HG03175 (cell line): Measurements from ENCODE around the gene FXYD5.
"Not testable (repeated sequence)": the region's sequence is repeated elsewhere in the genome, so short reads cannot be mapped to it uniquely, and the experiment has no call there.

Source experiments
- ATAC-seq: cut with Tn5 transposase; IDR thresholded peaks from one replicate; pipeline ENCODE4 v1.9.1; 2021; ENCODE audit warnings: mild to moderate bottlenecking, moderate library complexity; ENCODE audit not compliant: unreplicated experiment

The FXYD5 gene

DNA sequence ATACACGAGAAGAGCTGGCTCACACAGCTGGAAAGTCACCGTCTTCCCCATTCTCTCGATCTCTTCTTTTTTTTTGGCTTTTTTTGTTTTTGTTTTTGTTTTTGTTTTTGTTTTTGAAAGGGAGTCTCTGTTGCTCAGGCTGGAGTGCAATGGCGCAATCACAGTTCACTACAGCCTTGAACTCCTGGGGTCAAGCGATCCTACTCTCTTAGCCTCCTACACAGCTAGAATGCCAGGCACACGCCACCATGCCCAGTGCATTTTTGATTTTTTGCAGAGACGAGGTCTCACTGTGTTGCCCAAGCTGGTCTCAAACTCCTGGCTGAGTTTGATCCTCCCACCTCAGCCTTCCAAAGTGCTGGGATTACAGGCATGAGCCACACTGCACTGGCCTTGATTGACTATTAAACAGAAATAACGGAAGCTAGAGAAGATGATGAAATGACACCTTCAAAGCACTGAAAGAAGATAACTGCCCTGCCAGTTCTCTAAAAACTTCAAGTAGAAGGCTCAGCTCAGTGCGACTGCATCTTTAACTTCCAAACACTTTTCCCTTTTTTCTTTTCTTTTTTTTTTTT lies 34.9 kb upstream of the FXYD5 start:
- ATAC-seq = no peak

DNA sequence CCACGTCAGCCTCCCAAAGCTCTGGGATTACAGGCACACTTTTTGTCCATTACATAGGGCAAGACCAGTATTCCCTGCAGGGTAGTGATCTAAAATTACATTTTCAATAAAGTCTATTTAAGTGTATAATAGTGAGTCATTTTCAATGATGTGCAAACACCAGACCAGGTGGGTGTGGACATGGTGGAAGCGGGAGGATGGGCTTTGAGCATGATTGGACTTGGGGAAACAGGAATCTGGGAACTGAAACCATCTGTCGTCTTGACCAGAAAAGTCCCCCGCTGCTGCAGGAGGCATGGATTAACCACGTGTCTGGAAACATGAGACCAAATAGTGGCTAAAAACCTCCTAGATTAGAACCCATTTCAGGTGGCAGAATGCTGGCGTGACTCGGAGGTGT lies 34.0 kb upstream of the FXYD5 start:
- no peak for ATAC-seq

DNA sequence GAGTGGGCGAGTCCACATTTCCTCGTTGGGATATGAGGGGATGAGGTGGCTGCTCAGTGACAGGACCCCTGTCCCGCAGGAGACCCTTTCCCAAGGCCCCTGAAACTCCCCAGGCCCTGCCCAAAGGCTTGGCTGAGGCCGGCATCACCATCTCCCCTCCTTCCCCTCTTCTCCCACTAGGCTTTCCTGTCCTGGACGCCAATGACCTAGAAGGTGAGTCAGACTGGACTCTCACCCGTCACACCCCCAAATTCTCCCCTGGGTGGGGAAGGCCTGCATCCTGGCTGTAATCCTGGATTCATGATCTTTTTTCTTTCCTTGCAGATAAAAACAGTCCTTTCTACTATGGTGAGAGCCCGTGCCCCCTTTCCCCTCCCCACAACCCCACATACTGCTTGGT lies 33.6 kb upstream of the FXYD5 start:
- ATAC-seq = no peak

GRCh38 chr19:35122687-35123551 lies 31.6 kb upstream of the FXYD5 start:
- no peak for ATAC-seq

- no peak for ATAC-seq
These were observed 31.0 kb upstream of the FXYD5 start for GRCh38 chr19:35123573-35123972.

DNA sequence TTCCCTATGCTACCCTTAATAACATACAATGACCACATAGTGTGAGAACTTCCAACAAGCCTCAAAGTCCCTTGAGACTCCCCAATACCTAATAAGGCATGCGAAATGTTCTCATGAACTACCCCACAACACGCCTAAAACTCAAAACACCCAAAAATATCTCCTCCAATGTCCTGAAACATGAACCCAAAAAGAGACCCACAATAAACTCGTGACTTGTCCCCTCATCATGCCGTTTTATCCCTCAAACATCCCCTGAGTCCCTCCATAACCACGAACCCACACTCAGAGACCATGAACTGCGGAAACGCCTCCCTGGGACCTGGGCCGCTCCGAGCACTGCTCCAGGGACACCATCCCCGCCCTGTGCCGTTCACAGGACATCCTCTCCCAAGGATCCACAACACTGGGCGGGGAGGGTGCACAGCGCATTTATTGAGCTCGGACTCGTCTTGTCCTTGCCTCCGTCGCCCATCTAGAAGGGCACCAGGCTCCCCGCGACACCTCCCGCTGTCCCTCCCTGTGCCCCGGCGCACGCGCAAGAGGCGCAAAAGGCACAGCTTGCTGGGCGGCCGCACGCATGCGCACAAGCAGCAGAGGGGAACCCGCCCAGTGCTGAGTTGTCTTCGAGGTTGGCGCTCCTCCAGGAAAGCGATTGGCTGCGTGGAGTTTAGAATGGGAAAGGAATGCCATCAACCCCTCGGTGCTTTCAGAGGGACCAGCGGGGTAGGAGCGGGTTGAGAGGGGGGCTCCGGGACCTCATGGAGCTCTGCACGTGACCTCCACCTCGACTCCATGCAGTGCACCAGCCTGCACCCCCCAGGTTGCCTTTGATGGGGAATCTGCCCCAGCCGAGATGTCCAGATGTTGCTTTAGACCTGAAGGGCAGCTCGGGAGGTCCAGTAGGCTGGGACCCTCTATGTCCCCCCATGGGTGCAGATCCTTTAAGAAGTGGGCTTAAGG lies 30.2 kb upstream of the FXYD5 start:
- peak; percentile 65 for ATAC-seq

DNA sequence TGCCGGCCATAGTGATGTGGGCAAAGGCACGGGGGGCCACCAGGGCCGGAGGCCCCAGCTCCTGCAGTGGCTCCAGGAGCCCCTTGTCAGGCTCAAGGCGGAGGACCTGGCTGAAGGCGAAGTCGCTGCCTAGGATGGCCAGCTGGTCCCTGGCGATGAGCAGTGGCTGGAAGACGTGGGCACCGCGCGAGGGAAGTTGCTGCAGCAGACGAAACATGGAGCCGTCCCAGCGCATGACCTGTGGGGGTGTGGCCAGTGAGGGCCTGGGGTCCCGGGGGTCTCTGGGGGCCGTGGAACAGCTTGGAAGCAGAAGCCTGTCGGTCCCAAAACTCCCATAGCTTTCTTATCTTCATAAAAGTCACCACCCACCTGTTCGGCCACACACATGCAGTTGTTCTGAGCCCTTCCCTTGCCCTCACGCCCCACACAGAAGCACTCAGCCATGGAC lies 29.2 kb upstream of the FXYD5 start:
- ATAC-seq = no peak

- ATAC-seq = no peak
These were observed 28.5 kb upstream of the FXYD5 start for GRCh38 chr19:35125749-35126623.

GRCh38 chr19:35126624-35126959 lies 27.9 kb upstream of the FXYD5 start:
- ATAC-seq = no peak

- no peak for ATAC-seq
These were observed 26.7 kb upstream of the FXYD5 start for GRCh38 chr19:35127871-35128270.

- no peak for ATAC-seq
These were observed 26.0 kb upstream of the FXYD5 start for GRCh38 chr19:35128398-35129057.

- not testable (repeated sequence) for ATAC-seq
These were observed 24.7 kb upstream of the FXYD5 start for GRCh38 chr19:35129724-35130274.

- no peak for ATAC-seq
These were observed 23.5 kb upstream of the FXYD5 start for GRCh38 chr19:35130761-35131720.

DNA sequence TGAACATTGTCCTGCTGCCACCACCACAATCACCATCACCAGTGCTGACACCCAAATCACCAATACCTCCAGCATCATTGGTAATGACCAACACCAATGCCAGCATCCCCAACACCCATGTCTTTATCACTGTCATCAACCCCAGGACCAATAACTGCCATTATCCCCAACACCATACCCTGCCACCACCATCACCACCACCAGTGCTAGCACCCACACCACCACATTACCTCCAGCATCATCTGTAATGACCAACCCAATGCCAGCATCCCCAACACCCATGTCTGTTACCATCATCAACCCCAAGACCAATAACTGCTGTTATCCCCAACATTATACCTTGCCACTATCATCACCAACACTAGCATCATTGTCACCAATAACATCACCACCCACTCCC lies 22.3 kb upstream of the FXYD5 start:
- no peak for ATAC-seq

DNA sequence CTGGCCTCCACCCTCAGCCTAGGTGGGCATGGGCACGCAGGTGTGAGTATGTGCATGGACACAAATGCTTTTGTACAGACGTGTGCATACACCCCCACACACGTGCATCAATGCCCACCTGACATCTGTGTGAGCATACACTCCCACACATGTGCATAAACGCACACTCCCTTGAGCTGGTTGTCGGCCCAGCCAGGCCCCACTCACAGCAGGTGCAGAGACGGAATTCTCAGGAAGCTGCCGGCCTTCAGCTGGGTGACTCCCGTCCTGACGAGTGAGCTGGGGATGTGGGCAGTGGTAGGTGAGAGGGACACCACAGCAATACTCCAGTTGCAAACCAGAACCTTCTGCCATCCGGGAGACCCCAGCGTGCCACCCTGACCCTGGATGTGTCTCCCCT lies 20.7 kb upstream of the FXYD5 start:
- ATAC-seq = no peak

DNA sequence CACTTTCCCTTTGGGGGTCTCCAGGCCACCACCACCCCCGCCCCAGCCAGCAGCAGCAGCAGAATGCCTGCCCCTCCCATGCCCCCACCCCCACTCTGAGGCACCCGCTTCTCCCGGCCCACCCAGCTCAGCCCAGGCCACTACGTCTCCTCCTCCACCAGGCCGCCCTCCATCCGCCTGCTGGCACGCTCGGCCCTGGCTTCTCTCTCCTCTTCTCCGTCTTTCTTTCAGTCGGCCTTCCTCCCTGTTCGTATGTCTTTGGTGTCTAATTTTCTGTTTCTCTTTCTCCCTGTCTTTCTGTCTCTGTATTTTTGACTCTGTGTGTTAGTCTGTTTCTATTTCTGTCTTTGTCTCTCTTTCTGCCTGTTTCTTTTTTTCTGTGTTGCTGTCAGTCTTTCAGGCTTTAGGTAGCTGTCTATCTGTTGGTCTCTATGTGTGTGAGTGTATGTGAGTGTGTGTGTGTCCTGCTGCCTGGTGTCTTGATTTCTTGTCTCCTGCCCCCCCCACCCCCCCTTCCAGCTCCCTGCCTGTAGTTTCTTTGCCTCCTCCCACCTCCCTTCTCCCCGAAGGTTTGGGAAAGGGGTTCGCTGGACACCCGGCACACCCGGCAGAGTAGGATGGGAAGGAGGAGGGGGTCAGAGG lies 19.8 kb upstream of the FXYD5 start, which contains the start of gene LGI4:
Gene LGI4, minus strand, starts transcription at position 459 of the 642 bp plus-strand sequence. Its CDS starts 379 bp downstream, at position 80.
- no peak for ATAC-seq

GRCh38 chr19:35135389-35135909 lies 19.1 kb upstream of the FXYD5 start:
- ATAC-seq = no peak

DNA sequence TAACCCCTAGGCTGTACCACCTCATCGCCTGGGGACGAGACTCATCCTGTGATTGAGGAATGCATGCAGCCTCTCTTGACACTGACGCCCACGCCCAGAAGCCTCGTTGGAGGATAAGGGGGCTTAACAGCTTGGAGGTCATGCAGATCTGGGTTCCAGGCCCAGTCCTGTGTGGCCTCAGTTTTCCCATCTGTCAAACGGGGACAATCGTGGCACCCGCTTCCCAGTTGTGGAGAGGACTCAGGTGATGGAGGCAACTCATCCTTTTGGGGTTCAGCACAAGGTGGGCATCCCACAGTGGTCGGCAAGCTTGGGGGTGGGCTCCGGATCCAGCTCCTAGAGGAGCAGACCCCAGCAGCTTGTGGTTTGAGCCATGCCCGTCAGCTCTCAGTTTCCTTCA lies 18.3 kb upstream of the FXYD5 start:
- ATAC-seq = no peak
